ENCODE data around the gene COQ8B.
"Not testable (repeated sequence)": the region's sequence is repeated elsewhere in the genome, so short reads cannot be mapped to it uniquely, and the experiment has no call there.

Gene COQ8B

DNA sequence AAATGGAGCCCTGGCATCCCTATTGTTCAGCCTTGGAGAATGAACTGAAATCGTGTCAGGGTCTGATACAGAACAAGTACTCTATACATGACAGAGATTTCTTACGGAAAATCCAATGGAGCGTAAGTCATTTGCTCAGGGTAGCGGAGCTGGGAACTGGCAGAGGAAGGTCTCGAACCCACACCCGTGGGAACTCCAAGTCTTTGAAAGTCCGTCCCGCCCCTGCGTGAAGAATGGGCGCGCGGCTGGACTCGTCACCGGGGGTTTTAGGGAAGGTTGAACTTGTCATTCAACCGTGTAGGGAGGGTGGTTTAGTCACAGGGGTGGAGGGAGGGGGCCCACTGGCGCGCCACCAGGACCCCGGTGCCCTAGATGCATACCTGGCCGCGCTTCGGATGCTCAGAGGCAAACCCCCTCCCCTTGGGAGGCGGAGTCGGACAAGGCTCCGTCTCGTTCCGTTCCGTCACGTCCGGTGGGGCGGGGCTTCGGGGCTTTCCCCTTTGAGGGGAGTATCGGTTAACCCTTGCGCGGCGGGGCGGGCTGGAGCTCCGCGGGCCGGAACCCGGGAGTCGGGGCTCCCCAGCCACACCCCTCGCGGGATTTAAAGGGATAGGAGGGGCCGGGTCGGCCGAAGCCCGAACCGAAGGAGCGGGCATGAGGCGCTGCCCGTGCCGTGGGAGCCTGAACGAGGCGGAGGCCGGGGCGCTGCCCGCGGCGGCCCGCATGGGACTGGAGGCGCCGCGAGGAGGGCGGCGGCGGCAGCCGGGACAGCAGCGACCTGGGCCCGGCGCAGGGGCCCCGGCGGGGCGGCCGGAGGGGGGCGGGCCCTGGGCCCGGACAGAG, at the start of gene COQ8B, which contains the start of gene ITPKC:
Gene COQ8B, minus strand, starts transcription at position 405 of the 843 bp plus-strand sequence. CDS start 2,254 bp downstream, outside the sequence.
Gene ITPKC, plus strand, starts transcription at position 631 of the 843 bp plus-strand sequence. Its CDS starts 24 bp downstream, at position 655.
- peak; percentile 98 to 99 for DNase-seq

DNA sequence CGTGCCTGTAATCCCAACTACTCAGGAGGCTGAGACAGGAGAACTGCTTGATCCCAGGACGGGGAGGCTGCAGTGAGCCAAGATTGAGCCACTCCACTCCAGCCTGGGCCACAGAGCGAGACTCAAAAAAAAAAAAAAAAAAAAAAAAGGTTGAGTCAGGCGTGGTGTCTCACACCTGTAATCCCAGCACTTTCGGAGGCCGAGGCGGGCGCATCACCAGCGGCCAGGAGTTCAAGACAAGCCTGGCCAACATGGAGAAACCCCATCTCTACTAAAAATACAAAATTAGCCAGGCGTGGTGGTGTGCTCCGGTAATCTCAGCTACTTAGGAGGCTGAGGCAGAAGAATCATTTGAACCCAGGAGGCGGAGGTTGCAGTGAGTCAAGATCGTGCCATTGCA, 49.7 kb upstream of the COQ8B start:
- not testable (repeated sequence) for DNase-seq

DNA sequence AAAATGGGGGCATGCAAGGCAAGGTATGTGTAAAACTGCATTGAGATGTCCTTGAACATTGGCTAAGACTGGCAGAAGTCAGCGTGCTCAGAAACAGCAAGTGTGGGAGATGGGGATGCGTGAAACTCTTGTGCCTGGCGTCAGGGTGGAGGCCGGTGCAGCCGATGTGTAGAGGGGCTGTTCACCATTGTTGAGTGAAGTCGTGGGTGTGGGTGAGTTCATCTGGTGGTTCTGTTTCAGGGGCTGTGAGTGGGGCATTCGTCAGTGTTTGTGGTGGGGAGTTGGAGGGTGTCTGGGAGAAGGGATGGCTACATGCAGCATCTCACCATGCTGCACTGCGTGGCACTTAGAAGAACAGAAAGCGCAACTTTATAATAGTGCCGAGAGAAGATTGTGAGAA, 47.3 kb upstream of the COQ8B start:
- no peak for DNase-seq

DNA sequence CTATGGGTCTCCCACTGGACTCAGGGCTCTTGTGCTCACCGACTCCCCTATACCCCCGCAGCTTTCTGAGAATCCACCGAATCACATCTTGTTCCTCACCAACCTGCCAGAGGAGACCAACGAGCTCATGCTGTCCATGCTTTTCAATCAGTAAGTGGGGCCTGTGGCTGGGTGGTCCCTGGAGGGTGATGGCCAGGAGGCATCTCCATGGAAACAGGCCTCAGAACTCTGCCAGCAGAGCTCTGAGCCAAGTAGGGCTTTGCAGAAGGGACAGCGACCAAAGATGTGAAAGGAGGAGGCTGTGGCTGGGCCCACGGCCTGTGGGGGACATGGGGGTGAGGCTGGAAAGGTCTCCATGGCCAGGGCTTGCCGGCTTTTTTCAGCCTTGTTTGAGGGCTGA, 46.8 kb upstream of the COQ8B start:
- DNase-seq: no peak

DNA sequence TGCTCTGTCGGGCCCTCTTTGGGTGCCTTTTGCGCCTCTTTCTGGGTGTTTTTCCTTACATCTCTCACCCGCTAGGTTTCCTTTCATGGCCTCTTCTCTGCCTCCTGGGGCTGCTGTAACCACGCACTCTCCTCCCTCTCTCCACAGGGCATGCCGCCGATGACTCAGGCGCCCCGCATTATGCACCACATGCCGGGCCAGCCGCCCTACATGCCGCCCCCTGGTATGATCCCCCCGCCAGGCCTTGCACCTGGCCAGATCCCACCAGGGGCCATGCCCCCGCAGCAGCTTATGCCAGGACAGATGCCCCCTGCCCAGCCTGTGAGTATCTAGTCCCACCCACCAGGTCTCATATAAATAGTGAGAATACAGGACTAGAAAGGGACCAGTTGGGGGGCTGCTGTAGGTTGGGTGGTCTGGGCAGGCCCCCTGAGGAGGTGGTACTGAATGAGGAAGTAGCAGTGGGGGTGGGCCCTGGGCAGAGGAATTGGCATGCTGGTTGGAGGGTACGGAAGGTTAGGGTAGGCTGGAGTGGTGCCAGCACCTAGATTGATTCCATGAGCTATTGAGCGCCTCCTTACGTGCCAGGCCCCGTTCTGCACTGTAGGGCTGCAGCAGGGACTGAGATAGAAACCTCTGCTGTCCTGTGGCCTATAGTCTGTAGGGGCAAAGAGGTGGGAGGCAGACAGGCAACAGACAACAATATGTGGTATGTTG, 46.2 kb upstream of the COQ8B start:
- DNase-seq: no peak

DNA sequence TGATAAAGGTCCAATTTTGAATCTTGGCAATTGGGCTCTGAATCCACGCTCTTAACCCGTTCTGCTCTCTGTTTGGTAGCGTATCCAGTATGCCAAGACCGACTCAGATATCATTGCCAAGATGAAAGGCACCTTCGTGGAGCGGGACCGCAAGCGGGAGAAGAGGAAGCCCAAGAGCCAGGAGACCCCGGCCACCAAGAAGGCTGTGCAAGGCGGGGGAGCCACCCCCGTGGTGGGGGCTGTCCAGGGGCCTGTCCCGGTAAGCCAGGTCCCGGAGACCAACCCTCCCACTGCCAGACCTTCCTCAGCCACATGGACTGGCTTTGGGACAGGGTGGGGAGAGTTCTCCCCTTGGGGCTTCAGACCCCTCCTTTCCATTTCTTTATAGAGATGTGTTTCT, 42.7 kb upstream of the COQ8B start:
- no peak for DNase-seq

DNA sequence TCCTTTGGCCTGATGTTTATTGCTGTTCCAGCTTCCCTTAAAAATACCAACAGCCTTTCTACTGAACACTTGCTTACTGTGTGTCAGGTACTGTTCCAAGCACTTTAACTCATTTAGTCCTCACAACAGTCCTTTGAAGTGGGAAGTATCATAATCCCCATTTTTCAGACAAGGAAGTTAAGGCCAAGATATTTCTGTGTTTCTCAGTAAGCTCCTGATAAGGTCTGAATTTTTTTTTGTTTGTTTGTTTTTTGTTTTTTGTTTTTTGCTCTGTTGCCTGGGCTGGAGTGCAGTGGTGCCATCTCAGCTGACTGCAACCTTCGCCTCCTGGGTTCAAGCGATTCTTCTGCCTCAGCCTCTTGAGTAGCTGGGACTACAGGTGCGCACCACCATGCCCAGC, 41.8 kb upstream of the COQ8B start:
- no peak for DNase-seq

DNA sequence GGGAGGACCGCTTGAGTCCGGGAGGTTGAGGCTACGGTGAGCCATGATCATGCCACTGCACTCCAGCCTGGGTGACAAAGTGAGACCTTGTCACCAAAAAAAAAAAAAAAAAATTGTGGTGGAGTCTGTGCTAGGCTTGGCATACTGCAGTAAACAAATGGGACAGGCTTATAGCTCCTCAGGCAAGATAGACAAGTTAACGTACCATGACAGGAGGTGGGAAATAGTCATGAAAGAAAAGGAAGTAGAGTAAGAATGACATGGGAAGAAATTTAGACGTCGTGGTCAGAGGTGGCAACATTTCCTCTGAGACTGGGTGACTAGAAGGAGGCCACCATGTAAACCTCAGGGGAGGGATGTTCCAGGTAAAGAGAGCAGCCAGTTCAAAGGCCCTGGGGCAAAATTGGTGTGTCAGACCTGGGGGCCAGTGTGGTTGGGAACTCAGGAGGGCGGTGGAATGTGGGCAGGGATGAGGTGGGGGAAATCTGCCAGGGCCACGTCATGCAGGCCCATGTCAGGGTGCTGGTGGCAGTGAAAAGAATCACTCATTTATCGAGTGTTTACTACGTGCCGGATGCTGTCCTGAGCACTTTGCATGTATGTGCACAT, 39.9 kb upstream of the COQ8B start:
- DNase-seq: no peak

DNA sequence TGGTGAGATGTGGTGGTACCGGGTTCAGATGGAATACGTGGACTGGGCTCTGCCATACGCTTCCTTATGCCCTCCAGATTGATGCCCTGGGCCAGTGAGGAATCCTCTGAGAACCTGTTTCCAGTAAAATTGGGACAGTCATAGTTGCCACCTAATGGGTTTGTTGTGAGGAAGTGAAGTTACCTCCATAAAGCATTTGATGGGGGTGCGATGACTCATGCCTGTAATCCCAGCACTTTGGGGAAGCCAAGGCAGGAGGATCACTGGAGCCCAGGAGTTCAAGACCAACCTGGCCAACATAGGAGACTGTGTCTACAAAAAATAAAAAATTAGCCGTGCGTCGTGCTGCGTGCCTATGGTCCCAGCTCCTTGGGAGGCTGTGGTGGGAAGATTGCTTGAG, 39.1 kb upstream of the COQ8B start:
- no peak for DNase-seq

DNA sequence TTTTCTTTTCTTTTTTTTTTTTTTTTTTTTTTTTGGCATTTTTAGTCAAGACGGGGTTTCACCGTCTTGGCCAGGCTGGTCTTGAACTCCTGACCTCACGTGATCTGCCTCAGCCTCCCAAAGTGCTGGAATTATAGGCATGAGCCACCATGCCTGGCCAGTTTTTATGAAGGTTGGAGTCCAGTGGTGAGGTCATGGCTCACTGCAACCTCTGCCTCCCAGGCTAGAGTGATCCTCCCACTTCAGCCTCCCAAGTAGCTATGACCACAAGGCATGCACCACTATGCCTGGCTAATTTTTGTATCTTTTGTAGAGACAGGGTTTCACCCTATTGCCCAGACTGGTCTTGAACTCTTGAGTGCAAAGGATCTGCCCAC, 38.5 kb upstream of the COQ8B start:
- DNase-seq: no peak

DNA sequence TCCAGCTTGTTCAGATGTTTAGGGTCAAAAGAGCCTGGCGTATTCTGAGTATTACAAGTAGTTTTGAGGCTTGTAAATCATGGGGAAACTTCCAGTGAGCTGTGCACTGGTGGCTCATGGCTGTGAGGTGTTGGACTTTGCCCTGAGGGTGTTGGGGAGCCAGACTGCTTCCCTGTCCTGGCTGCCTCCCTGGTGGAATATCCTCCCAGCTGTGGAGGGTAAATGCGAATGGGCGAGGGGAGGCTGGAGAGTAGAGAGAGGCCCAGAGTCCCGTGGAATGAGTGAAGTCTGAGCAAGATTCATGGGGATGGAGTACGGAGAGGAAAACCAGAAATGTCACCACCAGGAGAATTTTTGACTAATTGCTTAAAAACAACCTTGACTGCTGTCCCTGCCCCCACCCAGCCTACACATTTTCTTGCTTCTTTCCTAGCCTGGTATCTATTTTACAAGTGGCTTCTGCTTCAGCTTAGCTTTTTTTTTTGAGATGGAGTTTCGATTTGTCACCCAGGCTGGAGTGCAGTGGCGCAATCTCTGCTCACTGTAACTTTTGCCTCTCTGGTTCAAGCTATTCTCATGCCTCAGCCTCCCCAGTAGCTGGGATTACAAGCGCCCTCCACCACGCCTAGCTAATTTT, 38.0 kb upstream of the COQ8B start:
- no peak for DNase-seq

DNA sequence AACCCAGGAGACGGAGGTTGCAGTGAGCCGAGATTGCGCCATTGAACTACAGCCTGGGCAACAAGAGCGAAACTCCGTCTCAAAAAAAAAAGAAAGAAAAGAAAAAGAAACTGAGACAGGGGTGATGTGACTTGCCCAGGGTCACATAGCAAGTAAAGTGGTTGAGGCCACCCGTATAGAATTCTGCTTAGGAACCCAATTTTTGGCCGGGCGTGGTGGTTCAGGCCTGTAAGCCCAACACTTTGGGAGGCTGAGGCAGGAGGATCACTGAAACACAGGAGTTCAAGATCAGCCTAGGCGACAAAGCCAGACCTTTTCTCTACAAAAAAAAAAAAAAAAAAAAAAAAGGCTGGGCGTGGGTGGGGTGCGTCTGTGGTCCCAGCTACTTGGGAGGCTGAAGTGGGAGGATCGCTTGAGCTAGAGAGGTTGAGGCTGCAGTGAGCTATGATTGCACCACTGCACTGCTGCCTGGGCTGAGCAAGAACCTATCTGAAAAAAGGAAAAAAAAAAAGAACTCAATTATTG, 35.6 kb upstream of the COQ8B start:
- no peak for DNase-seq

DNA sequence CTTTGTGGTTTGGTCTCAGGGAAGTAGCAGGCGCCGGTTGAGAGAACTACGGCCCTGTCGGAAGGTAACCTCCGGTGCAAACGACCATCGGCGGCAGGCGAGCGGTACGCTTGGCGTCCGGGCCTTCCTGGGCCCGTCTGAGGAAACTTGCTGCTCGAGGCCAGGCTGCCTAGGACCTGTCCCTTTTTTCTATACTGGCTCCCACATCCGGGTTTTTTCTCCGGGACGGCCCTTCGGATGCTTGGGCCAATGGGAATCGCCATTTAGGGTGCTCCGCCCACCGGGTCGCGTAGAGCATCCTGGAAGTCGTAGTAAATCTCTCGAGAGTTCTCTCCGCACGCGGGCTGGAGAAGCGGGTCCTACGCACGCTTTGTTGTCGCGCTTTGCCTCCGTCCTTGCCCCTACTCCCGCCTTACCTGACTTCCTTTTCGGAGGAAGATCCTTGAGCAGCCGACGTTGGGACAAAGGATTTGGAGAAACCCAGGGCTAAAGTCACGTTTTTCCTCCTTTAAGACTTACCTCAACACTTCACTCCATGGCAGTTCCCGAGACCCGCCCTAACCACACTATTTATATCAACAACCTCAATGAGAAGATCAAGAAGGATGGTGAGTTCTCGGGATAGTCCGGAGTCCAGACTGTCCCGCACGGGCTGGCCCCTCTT, 34.3 kb upstream of the COQ8B start, which contains the start of gene SNRPA:
Gene SNRPA, plus strand, starts transcription at position 330 of the 664 bp plus-strand sequence. Its CDS starts 206 bp downstream, at position 536.
- peak; percentile 97 to 99 for DNase-seq

DNA sequence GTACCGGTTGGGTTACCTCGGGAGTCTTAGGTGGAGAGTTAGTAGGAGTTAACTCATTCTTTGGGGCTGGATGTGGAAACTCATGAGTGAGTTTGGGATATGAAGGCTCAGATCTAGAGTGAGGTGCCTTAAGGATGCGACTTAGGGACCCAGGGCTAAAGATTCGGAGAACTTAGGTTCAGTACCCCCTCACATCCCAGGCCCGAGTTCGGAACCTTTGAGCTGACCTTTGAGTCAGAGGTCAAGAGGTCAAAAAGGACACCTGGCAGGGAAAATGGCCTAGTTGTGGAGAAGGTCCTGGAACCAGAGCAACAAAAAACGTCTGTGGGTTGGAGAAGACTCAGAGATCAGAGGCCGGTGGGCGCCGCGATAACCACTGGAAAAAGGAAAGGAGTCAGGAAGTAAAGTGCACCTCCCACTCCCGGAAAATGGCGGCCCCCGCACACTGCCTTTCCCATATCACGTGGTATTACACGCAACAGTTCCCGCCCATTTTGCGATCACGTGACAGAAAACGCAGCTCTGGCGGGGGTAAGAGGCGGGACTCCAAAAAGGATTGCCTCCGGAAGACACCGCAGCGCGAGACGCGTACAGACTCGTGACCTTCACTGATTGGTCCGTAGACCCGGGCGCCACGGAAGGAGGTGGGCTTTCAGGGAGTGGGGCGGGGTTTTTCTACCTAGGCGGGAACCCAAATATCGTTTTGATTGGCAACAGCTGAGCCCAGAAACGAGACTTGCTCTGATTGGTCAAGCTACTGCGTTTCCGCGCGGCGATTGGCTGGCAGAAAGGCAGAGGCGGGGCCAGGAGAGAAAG, 33.6 kb upstream of the COQ8B start, which contains the start of gene ACTMAP:
Gene ACTMAP, minus strand, starts transcription at position 420 of the 816 bp plus-strand sequence. CDS start 674 bp downstream, outside the sequence.
- DNase-seq: peak; percentile 100

DNA sequence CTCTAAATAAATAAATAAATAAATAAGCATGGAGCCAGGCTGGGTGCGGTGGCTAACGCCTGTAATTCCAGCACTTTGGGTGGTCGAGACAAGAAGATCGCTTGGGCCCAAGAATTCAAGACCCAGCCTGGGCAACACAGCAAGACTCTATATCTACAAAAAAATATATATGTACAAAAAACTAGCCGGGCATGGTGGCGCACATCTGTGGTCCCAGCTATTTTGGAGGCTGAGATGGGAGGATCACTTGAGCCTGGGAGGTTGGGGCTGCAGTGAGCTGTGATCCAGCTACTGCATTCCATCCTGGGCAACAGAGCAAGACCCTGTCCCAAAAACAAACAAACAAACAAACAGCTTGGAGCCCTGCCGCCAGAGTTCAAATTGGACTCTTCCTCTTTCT, 30.9 kb upstream of the COQ8B start:
- no peak for DNase-seq

DNA sequence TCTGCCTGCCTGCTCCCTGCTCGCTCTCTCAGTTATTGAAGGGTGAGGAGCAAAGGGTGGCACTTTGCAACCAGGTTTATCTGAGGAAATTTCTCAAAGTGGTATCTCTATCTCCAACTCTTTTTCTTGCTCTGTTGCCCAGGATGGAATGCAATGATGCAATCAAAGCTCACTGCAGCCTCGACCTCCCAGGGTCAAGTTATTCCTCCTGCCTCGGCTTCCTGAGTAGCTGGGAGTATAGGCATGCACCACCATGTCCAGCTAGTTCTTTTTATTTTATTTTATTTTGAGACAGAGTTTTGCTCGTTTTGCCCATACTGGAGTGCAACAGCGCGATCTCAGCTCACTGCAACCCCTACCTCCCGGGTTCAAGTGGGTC, 28.7 kb upstream of the COQ8B start:
- DNase-seq: no peak

DNA sequence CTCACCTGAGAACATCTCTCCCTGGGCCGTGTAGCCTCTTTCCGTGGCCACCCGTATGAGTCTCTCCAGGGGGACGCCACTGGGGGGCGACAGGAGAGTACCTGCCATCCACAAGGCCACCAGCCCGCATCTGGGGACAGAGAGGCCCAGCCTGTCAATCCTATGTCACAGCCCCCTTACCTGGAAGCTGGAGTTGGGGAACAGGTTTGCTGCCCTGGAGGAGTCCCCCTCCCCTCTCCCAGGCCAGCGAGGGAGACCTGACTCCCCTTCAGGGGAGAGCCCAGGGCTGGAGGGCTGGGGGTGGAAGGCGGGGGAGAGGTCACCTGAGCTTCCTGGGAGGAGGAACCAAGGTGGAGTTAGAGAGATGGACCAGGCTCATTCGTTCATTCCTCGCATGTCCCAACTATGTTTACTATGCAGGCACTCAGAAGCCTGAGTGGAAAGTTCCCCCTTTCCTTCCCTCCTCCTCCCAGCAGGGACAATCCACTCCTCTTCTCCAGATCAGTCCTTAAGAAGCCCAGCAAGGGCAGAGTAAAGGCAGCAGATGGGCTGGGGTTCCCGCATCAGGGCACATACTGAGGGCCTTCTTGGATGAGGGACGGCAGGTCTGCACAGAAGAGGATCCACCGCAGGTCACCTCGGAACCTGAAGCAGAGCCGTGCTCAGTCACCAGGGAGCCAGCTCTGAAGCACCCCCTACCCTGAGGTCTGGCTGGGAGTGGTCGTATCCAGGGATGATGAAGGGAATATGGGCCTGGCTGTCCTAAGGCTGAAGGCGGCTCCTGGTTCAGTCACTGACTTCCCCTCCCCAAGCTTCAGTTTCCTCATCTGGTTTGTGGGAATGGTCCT, 28.1 kb upstream of the COQ8B start:
- DNase-seq: no peak

DNA sequence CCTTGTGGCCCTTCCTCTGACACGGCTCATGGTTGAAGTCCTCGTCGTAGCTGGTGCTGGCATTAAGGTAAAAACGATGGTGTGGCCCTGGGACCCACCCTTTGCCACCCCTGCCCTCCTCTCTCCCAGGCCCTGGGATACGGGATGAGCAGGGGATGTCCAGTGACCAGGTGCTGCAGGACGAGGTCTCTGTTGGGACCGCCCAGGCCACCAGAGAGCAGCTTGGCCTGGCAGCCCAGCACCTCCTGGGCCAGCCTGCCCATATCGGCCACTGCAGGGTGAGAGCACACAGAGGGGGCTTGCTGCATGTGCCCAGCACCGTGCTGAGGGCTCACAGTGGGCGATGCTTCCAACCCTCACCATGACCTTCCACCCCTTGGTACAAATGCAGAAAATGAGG, 27.2 kb upstream of the COQ8B start:
- DNase-seq: no peak

DNA sequence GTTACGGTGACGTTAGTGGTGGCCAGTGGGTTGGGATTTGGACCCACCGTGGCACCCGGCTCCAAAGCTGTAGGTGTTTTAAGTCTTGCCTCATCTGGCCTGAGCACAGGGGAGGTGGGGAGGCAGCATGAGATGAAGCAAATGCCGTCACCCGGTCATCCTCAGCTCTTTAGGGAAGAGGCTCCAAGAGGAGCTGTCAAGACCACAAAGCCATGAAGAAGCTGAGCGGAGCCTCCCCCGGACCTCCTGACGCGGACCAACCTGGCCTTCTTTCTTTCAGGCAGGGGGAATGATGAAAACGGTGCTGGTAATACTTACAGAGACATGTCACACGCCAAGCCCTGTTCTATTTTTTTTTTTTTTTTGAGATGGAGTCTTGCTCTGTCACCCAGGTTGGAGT, 26.2 kb upstream of the COQ8B start:
- no peak for DNase-seq

DNA sequence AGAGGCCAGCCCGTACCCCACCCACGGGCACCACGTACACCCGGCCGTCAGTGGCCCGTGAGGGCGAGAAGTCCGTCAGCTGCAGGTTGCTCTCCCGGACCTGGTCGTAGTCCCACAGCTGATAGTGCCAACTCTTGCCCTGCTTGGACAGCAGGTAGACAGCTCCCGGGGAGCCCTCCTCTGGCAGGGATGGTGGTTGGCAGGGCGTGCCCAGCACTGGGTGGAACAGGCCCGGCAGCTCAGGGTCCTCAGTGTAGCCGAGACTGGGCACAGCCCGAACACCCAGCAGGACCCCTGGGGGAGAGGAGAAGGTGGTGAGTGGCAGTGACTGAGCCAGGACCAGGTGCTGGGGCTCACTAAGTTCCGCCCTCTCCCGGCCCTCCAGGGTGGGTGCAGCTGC, 25.8 kb upstream of the COQ8B start:
- DNase-seq: no peak

Measured in NCI-H1930 (cell line).